ENCODE results near the gene IMMP2L. TPM values are rescaled to one million over a fixed set of nuclear protein-coding genes. Genes with fewer than 3 reads are reported as not detected.

IMMP2L gene
- total and polyA plus RNA-seq, 2 of the 4 experiments (the other 2 are of a cell fraction): 5.8 to 9.3 TPM

- Histone ChIP-seq H2BK5ac (ENCODE audit: low read depth, low read length, poor library complexity, severe bottlenecking) (no peak overlapping the region), H3K56ac (ENCODE audit: extremely low read depth, insufficient read depth, low read length) (no peak overlapping the region), H3K9me3 (ENCODE audit: control insufficient read depth, insufficient read depth, low read length) (peaks cover 2% of the 10 kb centered on the region; the same call in 1 of the 2 replicates), H3K4ac (ENCODE audit: low read depth, low read length) (no peak overlapping the region), H3K79me1 (ENCODE audit: low read depth in 1 of 2, low read length in 2 of 2) (no peaks in the 10 kb centered on the region), H3K14ac (replicated peaks; ENCODE audit: low read depth, low read length) (no peak overlapping the region), H3K18ac (ENCODE audit: low read depth, low read length) (no peak overlapping the region), H2AK5ac (ENCODE audit: low read depth, low read length) (no peak overlapping the region), H3K36me3 (ENCODE audit: control insufficient read depth, insufficient read depth, low read length) (no peaks in the 10 kb centered on the region), H3K4me1 (ENCODE audit: control insufficient read depth, insufficient read depth, low read length) (no peaks in the 10 kb centered on the region), H3K4me3 (ENCODE audit: insufficient read depth, low read depth, low read length) (no peak overlapping the region), H2BK15ac (ENCODE audit: low read depth, low read length) (no peak overlapping the region), H3K27ac (ENCODE audit: insufficient read depth, low read length) (no peak overlapping the region), H3K23ac (ENCODE audit: low read depth, low read length) (no peak overlapping the region), H3K9ac (ENCODE audit: low read depth, low read length) (no peak overlapping the region), H4K91ac (ENCODE audit: insufficient read depth, low read depth, low read length) (no peak overlapping the region), H2AFZ (replicated peaks; ENCODE audit: low read length, poor library complexity) (no peak overlapping the region), H2BK20ac (ENCODE audit: low read depth, low read length) (no peak overlapping the region), H4K8ac (ENCODE audit: low read depth in 2 of 2, low read length in 2 of 2) (no peak overlapping the region), H2AK9ac (replicated peaks; ENCODE audit: low read depth, low read length, poor library complexity) (no peak overlapping the region), H3K9me1 (ENCODE audit: insufficient read depth, low read length) (no peaks in the 10 kb centered on the region), H2BK120ac (ENCODE audit: low read depth, low read length) (no peak overlapping the region), H4K5ac (ENCODE audit: low read depth, low read length) (no peak overlapping the region), H3K4me2 (ENCODE audit: low read depth, low read length) (no peak overlapping the region), H4K20me1 (ENCODE audit: insufficient read depth, low read length) (no peaks in the 10 kb centered on the region), H3K27me3 (ENCODE audit: control insufficient read depth, insufficient read depth, low read length) (no peaks in the 10 kb centered on the region; the same call in 1 of the 2 replicates)
- ChIA-PET POLR2A (ENCODE audit: unreplicated experiment) (no interaction called here), CTCF (no interaction called here)
- TF ChIP-seq SMC3 (IDR thresholded peaks at IDR 0.05; ENCODE audit: low read depth, low read length) (no peak), RAD21 (IDR thresholded peaks at IDR 0.05; ENCODE audit: low read length) (no peak), MAFK (IDR thresholded peaks at IDR 0.05; ENCODE audit: low read depth, low read length) (no peak), MAZ (IDR thresholded peaks at IDR 0.05; ENCODE audit: borderline replicate concordance, low read depth, low read length) (no peak), MXI1 (IDR thresholded peaks at IDR 0.05; ENCODE audit: borderline replicate concordance, low read depth, low read length) (no peak), USF2 (IDR thresholded peaks at IDR 0.05; ENCODE audit: low read depth, low read length) (no peak), POLR2A (IDR thresholded peaks at IDR 0.05; ENCODE audit: low read depth, low read length) (no peak)
- dilution Hi-C loops (cut with HindIII; ENCODE audit: low sequenced_read_pairs, unreplicated experiment) (no loop called here), intact Hi-C loops (cut with micrococcal nuclease) (no loop called here), in situ Hi-C loops (cut with MboI; ENCODE audit: low sequenced_read_pairs) (no loop called here)
- no peak for DNase-seq
- ATAC-seq (ENCODE audit: low read depth): no peak
- no TSS peak for BruUV-seq (replicated peaks)
- WGBS, 2 experiments (ENCODE audit: extremely low coverage in 2 of 2, insufficient read length in 1 of 2): no CpG with 5 or more reads among the region's 1 CpG
These were observed 6.7 kb upstream of the IMMP2L start for GRCh38 chr7:111568870-111569462.
